IMR-90 (cell line): ENCODE data around the gene ACTG2. TPM values are rescaled to one million over a fixed set of nuclear protein-coding genes. Genes with fewer than 3 reads are reported as not detected.

Source experiments
- ATAC-seq: fragments of 200-7000 bp; cut with Tn5 transposase; 2 replicates; pipeline ENCODE4 v1.9.1; 2020; ENCODE audit warnings: low read depth, mild to moderate bottlenecking, moderate library complexity
- BruUV-seq: library from RNA; stranded (reverse); fragments of 400-500 nt; replicated peaks from 2 replicates; lab custom pipeline; 2021; lab: Mats Ljungman, UMichigan
- CTCF ChIA-PET: fragments of 300-600 bp; formaldehyde crosslinking; extraction: SDS; loops from one replicate; lab custom pipeline; 2021; ENCODE audit warnings: antibody characterized with exemption; lab: Yijun Ruan, JAX
- POLR2A ChIA-PET: fragments of 300-600 bp; sonication (Branson Sonifier 250); formaldehyde crosslinking; loops from one replicate; lab custom pipeline; 2022; ENCODE audit warnings: antibody characterized with exemption; ENCODE audit not compliant: unreplicated experiment; lab: Charles Lee
- DNase-seq: peaks from one replicate; pipeline ENCODE4 v3.0.0; 2013
- H2AFZ ChIP-seq: replicated peaks from 2 replicates; pipeline ENCODE3; 2013; ENCODE audit warnings: low read length, mild to moderate bottlenecking; ENCODE audit not compliant: poor library complexity
- H2AK5ac ChIP-seq: 2 replicates; pipeline ENCODE4 v1.6.1; 2013; ENCODE audit warnings: low read depth, low read length, inconsistent platforms
- H2AK9ac ChIP-seq: replicated peaks from 2 replicates; pipeline ENCODE3; 2013; ENCODE audit warnings: mild to moderate bottlenecking, low read depth, low read length, moderate library complexity; ENCODE audit not compliant: poor library complexity
- H2BK120ac ChIP-seq: 2 replicates; pipeline ENCODE4 v1.6.1; 2013; ENCODE audit warnings: low read depth, low read length, inconsistent platforms
- H2BK15ac ChIP-seq: 3 replicates; pipeline ENCODE4 v1.6.1; 2013; ENCODE audit warnings: low read depth, low read length, inconsistent platforms
- H2BK20ac ChIP-seq: 2 replicates; pipeline ENCODE4 v1.6.1; 2013; ENCODE audit warnings: low read depth, mild to moderate bottlenecking, inconsistent platforms, low read length, moderate library complexity
- H2BK5ac ChIP-seq: 2 replicates; pipeline ENCODE4 v1.6.1; 2013; ENCODE audit warnings: mild to moderate bottlenecking, low read depth, low read length, inconsistent platforms; ENCODE audit not compliant: poor library complexity, severe bottlenecking
- H3K14ac ChIP-seq: replicated peaks from 2 replicates; pipeline ENCODE4 v1.6.1; 2013; ENCODE audit warnings: low read depth, low read length, inconsistent platforms
- H3K18ac ChIP-seq: 2 replicates; pipeline ENCODE4 v1.6.1; 2013; ENCODE audit warnings: low read depth, low read length, control low read depth
- H3K23ac ChIP-seq: 2 replicates; pipeline ENCODE4 v1.6.1; 2013; ENCODE audit warnings: low read depth, low read length, inconsistent platforms
- H3K27ac ChIP-seq: 2 replicates; pipeline ENCODE4 v1.5.1; 2013; ENCODE audit warnings: mild to moderate bottlenecking, control low read depth, low read length; ENCODE audit not compliant: insufficient read depth
- H3K27me3 ChIP-seq: 2 replicates; pipeline ENCODE4 v1.6.1; 2013; ENCODE audit warnings: low read length; ENCODE audit not compliant: control insufficient read depth, insufficient read depth
- H3K36me3 ChIP-seq: 2 replicates; pipeline ENCODE4 v1.6.1; 2013; ENCODE audit warnings: low read length, mixed read lengths; ENCODE audit not compliant: control insufficient read depth, insufficient read depth
- H3K4ac ChIP-seq: 2 replicates; pipeline ENCODE4 v1.6.1; 2013; ENCODE audit warnings: low read depth, low read length, inconsistent platforms
- H3K4me1 ChIP-seq: 2 replicates; pipeline ENCODE4 v1.6.1; 2013; ENCODE audit warnings: low read length, mixed read lengths; ENCODE audit not compliant: control insufficient read depth, insufficient read depth
- H3K4me2 ChIP-seq: 2 replicates; pipeline ENCODE4 v1.6.1; 2013; ENCODE audit warnings: low read depth, mild to moderate bottlenecking, control low read depth, low read length, moderate library complexity
- H3K4me3 ChIP-seq: 2 replicates; pipeline ENCODE4 v1.5.1; 2013; ENCODE audit warnings: low read depth, mild to moderate bottlenecking, control low read depth, low read length, moderate library complexity; ENCODE audit not compliant: insufficient read depth
- H3K56ac ChIP-seq: 2 replicates; pipeline ENCODE4 v1.6.1; 2013; ENCODE audit warnings: low read length, inconsistent platforms; ENCODE audit not compliant: insufficient read depth; ENCODE audit errors: extremely low read depth
- H3K79me1 ChIP-seq, 2 experiments: 2 replicates each; pipeline ENCODE4 v1.6.1; 2013; ENCODE audit warnings: low read length in 2 of 2, inconsistent platforms in 1 of 2, low read depth in 1 of 2
- H3K9ac ChIP-seq: 2 replicates; pipeline ENCODE4 v1.6.1; 2013; ENCODE audit warnings: low read depth, low read length, control low read depth
- H3K9me1 ChIP-seq: 2 replicates; pipeline ENCODE4 v1.6.1; 2013; ENCODE audit warnings: low read length, inconsistent platforms; ENCODE audit not compliant: insufficient read depth
- H3K9me3 ChIP-seq: 2 replicates; pipeline ENCODE4 v1.6.1; 2013; ENCODE audit warnings: low read length; ENCODE audit not compliant: control insufficient read depth, insufficient read depth
- H4K20me1 ChIP-seq: 2 replicates; pipeline ENCODE4 v1.6.1; 2013; ENCODE audit warnings: low read length, inconsistent platforms; ENCODE audit not compliant: insufficient read depth
- H4K5ac ChIP-seq: 2 replicates; pipeline ENCODE4 v1.6.1; 2013; ENCODE audit warnings: mild to moderate bottlenecking, low read depth, low read length, control low read depth
- H4K8ac ChIP-seq, 2 experiments: 2 replicates each; pipeline ENCODE4 v1.6.1; 2013; ENCODE audit warnings: low read depth in 2 of 2, low read length in 2 of 2, control low read depth in 1 of 2, inconsistent platforms in 1 of 2
- H4K91ac ChIP-seq: 2 replicates; pipeline ENCODE4 v1.6.1; 2013; ENCODE audit warnings: low read depth, low read length, inconsistent platforms; ENCODE audit not compliant: insufficient read depth
- BHLHE40 ChIP-seq: fragments of 150-350 bp; IDR thresholded peaks from 2 replicates; pipeline ENCODE4 v1.6.1; 2016; ENCODE audit warnings: mild to moderate bottlenecking, low read depth, low read length
- CEBPB ChIP-seq: IDR thresholded peaks from 2 replicates; pipeline ENCODE4 v1.6.1; 2012; ENCODE audit warnings: low read depth, low read length, improper control_type of control experiment
- CTCF ChIP-seq: conservative IDR thresholded peaks from 2 replicates; pipeline ENCODE4 v1.5.1; 2012; ENCODE audit warnings: mild to moderate bottlenecking, low read depth, low read length, improper control_type of control experiment
- FOS ChIP-seq: fragments of 150-350 bp; IDR thresholded peaks from 2 replicates; pipeline ENCODE4 v1.6.1; 2016; ENCODE audit warnings: low read depth, low read length
- dilution Hi-C: fragments of 300-500 bp; cut with HindIII; formaldehyde crosslinking; loops from one replicate; pipeline ENCODE4 v1.14.3; 2018; ENCODE audit warnings: low sequenced_read_pairs; ENCODE audit not compliant: unreplicated experiment
- in situ Hi-C: fragments of 300-500 bp; cut with MboI; formaldehyde crosslinking; loops from 3 replicates; pipeline ENCODE4 v1.14.3; 2019; ENCODE audit warnings: low sequenced_read_pairs, inconsistent platforms, mixed read lengths
- intact Hi-C: fragments of 100-400 bp; cut with micrococcal nuclease; formaldehyde crosslinking; loops from 2 replicates; pipeline ENCODE4 v1.10.0; 2022
- polyA plus RNA-seq, 3 experiments: library from polyadenylated mRNA; depleted of rRNA; stranded (reverse); fragments of >200 nt; gene quantifications; 2 replicates each; pipeline ENCODE4 v1.2.3, GENCODE V29; 2012; ENCODE audit warnings: low replicate concordance in 1 of 3
- total RNA-seq: library from RNA; depleted of rRNA; stranded (reverse); fragments of >200 nt; gene quantifications from 2 replicates; pipeline ENCODE4 v1.2.3, GENCODE V29; 2012

ACTG2 gene
- total and polyA plus RNA-seq, 2 of the 4 experiments (the other 2 are of a cell fraction): 523 to 899 TPM

GRCh38 chr2:73935641-73936040 is 42.8 kb downstream of the ACTG2 start:
- intact Hi-C loops: no loop called here
- no peak overlapping the region for H2AK9ac ChIP-seq
- no peak for TF ChIP-seq CEBPB
- no peak for TF ChIP-seq FOS
- no peak for TF ChIP-seq CTCF
- no peak for TF ChIP-seq BHLHE40
- no peak overlapping the region for H3K4me2 ChIP-seq
- ChIA-PET POLR2A (no interaction called here), CTCF (no interaction called here)
- H3K56ac ChIP-seq: no peak overlapping the region
- peaks cover 24% of the 10 kb centered on the region for H3K4me1 ChIP-seq
- peaks cover 95% of the 10 kb centered on the region for H4K20me1 ChIP-seq
- no peak overlapping the region for H2AFZ ChIP-seq
- H4K91ac ChIP-seq: no peak overlapping the region
- no peak overlapping the region for H3K18ac ChIP-seq
- no peak overlapping the region for H4K8ac ChIP-seq
- DNase-seq (no peak), ATAC-seq (no peak)
- H2BK20ac ChIP-seq: no peak overlapping the region
- no peak overlapping the region for H2BK120ac ChIP-seq
- H4K5ac ChIP-seq: no peak overlapping the region
- no peaks in the 10 kb centered on the region for H3K27me3 ChIP-seq
- in situ Hi-C loops: no loop called here
- no peak overlapping the region for H3K4ac ChIP-seq
- H3K23ac ChIP-seq: 0 out of 2 replicates have a peak overlapping the region, but pooled peaks have one; percentile 38
- H3K27ac ChIP-seq: no peak overlapping the region
- H3K14ac ChIP-seq: 0 out of 2 replicates have a peak overlapping the region, but pooled peaks have one; percentile 10
- H2AK5ac ChIP-seq: no peak overlapping the region
- H2BK5ac ChIP-seq: no peak overlapping the region
- no peak overlapping the region for H2BK15ac ChIP-seq
- H3K9me1 ChIP-seq: peaks cover 29% of the 10 kb centered on the region
- no peak overlapping the region for H3K4me3 ChIP-seq
- BruUV-seq: no TSS peak
- H3K79me1 ChIP-seq: peaks cover 53 to 88% of the 10 kb centered on the region in 2 experiments
- dilution Hi-C loops: no loop called here
- H3K9ac ChIP-seq: no peak overlapping the region
- no peaks in the 10 kb centered on the region for H3K9me3 ChIP-seq
- peaks cover 11% of the 10 kb centered on the region for H3K36me3 ChIP-seq
